Hematopoietic multipotent progenitor cell (in vitro differentiated cells): ENCODE data around the gene CCDC172. TPM values are rescaled to one million over a fixed set of nuclear protein-coding genes. Genes with fewer than 3 reads are reported as not detected.

Source experiments
- DNase-seq, 3 donors: peaks; one replicate each; pipeline ENCODE4 v3.0.0-alpha.2; 2011 to 2015; ENCODE audit warnings: low read depth in 2 of 3, low spot score in 2 of 3
- total RNA-seq: library from RNA; depleted of rRNA; stranded (reverse); fragments of >200 nt; gene quantifications from one replicate; pipeline ENCODE4 v1.2.3, GENCODE V29; 2012

The CCDC172 gene, protein sequence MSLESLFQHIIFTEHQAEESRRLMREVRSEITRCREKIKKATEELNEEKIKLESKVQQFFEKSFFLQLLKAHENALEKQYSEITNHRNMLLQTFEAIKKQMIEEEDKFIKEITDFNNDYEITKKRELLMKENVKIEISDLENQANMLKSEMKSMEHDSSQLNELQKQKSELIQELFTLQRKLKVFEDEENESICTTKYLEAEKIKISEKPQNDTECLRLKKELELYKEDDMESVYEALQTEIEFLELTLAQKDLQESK
- not detected for total RNA-seq

DNA sequence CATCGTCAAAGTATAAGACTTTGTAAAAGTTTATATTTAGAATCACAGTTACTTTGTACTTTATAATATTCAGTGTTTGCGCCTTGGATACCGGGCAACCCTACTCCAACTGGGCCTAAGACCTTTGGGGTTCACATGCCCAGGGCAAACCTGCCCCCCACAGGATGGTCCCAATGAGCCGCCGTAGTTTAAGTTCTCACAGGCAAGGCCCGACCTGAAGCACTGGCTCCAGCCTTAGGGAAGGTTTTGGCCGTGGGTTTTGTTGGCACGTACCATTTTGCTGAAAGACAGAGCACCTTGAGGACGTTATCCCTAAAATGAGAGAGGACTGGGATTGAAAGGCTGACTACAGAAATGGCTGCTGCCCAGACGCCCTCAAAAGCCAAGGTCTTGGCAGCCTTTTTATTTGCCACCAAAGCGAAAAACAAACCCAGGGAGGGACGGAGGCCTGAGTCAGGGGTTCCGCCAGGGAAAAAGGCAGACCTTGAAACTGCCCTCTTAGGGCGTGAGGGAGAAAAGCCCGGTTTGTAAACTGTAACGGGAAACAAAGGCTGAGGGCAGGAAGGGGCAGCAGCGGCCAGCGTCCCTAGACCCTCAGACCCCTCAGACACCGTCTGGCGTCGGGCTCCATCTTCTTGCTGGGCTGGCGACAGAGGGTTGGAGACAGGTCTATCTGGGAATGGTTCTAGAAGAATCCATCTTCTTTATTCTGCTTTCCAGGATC, at the start of gene CCDC172:
CCDC172 (plus strand) TSS at position 222 of the 724 bp plus-strand sequence. CDS start 564 bp downstream, outside the sequence.
- DNase-seq = no peak

DNA sequence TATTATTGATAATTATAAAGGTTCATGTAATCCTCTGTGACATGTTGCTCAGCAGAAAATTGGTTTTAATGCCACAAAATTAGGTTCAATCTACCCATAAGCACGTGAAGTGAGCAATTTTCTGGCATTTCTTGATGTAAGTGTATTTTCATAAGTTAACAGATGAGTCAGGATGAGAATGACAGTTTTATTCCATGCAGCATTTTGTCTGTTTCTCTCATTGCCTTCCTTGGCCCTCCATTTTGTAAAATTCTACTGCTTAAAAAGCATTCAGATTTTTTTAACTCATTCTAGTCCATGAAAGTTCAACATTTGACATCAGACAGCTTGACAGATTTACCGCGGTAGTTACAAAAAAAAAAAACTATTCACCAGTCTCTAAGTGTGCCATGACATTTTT, 47.3 kb upstream of the CCDC172 start:
- DNase-seq = no peak

DNA sequence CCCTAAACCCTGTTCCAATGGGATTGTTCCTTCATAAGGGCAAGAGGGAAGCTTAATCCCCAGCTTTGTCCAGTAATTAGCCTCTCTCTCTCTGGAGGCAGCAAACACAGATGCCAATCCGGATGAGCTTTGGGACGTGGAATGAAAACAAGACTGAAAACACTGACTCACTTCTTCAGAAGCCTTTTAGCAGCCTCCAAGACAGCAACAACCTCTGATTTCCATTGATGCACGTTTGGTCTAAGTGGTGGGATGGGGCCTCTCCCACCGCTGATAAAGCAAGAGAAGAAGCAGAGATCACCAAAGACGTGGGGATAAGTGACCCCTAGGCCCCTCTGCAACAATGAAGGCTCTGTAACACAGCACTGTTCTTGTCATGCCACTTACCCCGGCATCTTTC, 45.4 kb upstream of the CCDC172 start:
- no peak for DNase-seq

DNA sequence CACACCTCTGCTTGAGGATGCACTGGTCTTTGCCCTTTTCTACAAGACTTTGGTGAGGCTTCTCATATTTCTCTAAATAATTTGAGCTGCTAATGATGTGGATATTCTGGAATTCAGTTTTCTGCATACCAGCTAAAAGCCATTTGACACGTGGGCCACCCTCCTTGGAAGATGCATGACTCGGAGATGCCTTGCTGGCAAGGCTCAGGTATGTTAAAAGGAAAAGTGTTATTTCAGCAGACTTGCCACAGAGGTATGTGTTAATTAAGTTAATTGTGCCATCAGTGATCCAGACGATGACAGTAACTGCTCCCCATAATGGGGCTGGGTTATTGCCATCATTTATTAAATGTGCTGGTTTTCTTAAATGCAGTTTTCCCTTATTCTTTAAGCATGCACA, 42.5 kb upstream of the CCDC172 start:
- no peak for DNase-seq

DNA sequence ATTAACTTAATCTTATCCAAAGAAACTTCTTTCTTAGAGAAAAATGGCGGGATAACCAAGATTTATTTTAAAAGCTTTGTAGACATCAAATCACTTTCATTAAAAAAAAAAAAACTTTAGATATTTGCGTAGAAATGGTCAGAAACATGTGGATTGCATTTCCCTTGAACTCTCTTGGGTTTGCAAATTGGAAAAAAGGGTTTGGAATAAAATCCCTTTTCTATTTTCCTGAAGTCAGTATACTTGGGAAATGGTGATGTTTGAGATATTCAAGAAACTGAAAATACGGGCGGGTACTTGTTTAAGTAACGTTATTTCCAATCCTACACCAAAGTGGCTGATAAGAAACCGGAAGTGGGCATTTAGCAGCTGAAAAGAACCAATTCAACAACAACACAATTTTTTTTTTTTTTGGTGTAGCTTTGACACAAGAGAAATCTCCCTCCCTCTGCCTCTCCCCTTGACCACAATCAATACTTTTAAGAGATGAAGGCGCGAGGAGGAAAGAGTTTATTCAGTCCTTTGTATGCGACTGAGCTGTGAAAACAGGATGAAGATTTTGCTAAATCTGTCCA, 37.5 kb upstream of the CCDC172 start:
- DNase-seq = no peak

DNA sequence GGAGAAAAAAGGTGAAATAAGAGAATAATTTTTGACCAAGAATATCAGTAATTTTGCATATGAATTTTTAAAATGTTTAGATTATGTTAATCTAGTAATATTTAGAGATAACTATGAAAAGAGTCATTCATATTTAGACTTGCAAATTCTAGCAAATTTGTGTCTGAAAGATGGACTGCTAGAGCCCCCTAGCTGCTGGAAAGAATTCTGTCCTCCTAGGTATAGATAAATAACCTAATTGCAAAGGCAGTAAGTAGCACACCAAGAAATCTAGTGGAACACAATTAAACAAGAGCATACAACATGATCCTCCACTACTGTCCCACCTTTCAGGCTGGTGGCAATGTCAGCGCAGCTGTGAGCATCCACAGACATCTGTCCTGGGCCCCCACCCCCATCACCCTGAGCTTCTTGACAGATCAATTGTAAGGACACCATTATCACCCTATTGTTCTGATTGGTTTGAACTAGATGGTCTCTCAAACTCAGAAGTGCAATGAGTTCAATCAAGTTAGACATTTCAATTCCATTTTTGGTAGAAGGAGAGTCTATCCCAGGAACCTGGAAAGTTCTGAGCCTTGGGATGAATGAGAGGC, 36.2 kb upstream of the CCDC172 start:
- peak in 2 of 3 donors; percentile 40 to 64 for DNase-seq

DNA sequence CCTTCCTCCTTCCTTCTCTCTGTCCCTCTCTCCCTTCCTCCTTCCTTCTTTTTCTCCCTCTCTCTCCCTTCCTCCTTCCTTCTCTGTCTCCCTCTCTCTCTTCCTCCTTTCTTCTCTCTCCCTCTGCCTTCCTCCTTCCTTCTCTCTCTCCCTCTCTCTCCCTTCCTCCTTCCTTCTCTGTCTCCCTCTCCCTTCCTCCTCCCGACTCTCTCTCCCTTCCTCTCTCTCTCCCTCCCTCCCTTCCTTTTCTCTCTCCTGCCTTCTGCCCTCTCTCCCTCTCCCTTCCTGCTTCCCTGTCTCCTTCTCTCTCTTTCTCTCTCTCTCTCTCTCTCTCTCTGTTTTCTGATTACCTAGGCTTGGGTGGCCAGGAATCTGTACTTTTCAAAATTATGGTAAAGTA, 34.6 kb upstream of the CCDC172 start:
- DNase-seq = no peak

DNA sequence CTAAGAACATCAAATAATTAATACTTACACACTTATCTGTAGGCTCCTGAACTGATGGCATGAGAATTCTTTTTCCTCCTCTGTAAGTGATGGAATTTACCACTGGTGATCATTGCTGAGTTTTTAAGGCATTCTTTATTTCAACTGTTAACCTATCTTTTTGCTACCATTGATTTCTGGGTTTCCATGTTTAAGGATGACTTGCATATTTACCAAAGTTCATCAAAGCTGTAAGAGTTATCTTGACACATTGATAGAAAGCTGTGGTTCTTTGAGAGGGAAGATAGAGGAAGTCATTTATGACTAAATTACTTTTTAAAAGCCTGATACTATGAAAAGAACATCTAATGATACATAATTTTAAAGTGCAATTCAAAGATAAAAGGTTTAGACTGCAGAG, 31.8 kb upstream of the CCDC172 start:
- DNase-seq = no peak

DNA sequence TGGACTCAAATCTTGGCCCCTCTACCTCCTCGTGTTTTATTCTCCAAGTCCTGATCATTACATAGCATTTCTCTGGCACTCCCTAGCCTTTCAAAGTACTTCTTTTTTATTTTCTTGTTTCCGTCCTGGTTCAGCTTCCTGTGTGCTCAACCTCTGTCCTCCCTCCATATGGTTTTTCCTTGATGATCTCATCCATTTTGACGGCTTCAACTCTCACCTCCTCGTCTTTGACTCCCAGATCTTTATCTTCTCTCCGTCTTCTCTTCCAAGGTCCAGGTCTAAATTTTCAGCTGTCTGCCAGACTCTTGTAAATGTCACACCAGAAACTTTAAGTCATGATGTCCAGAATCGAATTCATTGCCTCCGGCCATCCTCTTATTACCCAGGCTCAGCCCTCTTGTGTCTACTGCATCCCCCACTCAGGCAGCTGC, 27.9 kb upstream of the CCDC172 start:
- no peak for DNase-seq

DNA sequence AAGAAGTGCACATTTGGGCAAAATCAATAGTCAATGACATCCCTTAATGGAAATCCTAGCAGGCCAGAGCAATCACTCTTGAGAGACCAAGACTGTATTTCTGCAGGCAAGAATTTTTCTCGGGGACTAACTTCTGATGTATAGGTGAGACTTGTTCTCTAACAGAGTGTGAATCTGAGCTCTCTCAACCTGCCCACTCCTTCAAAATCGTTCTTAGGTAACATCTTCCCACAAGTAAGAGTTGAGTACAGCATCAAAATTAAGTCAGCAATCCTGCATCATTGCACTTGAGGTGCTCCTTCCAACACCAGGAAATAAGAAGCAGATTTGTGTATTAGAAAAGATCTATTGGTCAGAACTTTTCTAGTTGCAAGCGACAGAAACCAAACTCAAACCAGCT, 25.7 kb upstream of the CCDC172 start:
- no peak for DNase-seq

DNA sequence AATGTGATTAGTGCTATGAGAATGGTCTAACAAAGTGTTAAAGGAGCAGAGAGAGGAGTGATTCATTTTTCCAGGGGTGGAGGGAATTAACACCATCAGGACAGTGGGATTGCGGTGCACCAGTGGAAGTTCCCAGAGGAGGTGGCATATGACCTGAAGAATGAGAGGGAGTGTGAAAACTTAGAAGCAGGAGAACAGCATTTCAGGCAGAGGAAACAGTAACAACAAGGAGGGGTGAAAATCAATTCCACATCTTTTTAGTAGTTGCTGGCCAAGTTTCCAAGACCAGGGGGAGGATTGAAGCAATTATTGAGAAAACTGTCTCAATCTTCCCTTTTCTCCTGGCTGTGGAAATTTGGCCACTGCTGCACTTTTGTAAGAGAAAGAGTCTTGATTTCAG, 23.7 kb upstream of the CCDC172 start:
- no peak for DNase-seq

DNA sequence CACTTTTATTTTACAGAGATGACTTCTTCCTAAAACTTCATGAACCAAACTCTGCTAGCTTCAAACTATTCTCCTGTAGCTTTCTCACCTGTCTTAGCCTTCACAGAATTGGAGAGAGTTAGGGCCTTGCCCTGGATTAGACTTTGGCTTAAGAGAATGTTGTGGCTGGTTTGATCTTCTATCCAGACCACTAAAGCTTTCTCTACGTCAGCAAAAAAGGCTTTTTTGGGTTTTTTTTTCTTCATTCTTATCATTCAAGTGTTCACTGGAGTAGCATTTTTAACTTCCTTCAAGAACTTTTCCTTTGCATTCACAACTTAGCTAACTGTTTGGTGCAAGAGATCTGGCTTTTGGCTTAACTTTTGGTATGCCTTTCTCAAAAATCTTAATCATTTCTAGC, 19.3 kb upstream of the CCDC172 start:
- no peak for DNase-seq

DNA sequence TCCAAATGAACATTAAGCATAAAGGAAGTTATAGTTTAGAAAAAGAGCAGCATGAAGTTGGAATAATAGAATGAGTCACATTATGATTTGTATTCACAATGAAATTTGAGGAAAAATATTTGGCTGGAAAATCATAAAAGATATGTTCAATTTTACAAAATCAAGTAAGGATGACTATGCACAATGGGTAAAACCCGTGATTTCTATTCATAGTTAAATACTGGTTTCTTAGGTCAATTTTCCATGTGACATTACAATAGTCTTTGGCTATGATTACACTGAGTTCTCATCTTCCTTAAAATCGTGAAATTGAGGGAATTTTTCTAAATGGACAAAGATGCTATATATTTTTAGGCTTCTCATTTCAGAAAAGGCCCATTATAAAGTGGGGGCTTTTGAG, 17.4 kb upstream of the CCDC172 start:
- no peak for DNase-seq

DNA sequence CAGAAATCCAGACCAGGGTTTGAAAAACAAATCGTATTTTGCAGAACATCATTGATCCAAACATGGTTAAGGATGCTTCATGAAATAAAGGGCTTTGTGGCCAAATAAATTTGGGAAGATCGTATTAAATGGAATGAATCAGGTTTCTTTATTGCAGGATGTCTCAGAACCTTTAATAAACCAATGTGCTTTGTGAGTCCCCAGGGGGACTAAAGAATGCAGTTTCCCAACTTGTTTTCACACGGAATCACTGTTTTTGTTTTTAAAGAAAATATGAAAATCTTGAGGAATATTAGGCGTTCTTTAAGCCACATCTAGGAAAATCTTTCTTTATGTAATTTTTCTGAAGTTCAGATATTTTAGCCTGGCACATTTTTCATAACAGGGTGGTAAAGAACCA, 16.8 kb upstream of the CCDC172 start:
- DNase-seq = no peak

DNA sequence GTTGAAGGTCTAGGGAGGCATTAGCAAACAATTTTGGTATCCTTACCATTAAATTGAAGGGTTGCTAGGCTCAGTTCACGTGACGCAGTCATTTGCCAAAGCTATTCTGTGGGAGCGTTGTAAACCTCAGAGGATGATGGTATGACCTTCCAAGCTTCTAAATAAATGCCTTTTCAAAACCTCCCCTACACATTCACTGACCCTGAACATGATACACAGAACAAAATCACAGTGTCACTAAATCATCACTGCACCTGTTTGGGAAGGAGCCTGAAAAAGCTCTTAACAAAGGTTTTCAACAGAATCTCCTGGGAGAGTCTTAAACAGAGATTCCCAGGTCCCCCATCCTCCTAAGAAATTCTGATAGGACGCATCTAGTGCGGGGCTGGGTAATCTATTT, 13.2 kb upstream of the CCDC172 start:
- DNase-seq = no peak

DNA sequence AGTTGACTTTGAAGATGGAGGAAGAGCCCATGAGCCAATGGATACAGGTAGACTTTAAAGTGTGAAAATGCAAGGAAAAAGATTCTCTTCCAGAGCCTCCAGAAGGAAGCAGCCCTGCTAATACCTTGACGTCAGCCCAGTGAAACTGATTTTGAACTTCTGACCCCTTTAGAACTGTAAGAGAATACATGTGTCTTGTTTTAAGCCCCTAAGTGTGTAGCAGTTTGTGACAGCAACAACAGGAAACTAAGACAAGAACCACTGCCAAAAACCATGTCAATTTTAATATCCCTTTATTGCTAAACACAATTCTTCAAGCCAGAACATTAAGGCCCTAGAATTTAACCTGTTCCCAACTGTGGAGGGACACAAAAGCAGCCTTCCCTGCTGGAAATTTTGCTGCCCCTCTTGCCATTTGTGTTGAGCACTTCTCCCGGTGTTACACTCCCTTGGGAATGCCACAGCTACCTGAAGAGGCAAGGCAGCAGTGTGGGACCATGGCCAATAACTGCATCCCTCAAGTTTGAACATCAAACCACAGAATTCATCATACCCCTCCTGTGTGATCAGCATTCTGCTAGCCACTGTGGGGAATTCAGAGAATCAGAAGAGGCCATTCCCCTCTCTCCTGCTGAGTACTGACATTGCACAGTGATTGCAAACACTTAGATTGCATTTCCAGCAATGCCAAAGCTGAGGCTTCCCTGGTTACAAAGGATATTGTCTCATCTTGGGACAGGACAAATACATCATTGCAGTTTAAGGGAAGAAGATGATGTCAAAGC, 12.3 kb upstream of the CCDC172 start:
- no peak for DNase-seq

DNA sequence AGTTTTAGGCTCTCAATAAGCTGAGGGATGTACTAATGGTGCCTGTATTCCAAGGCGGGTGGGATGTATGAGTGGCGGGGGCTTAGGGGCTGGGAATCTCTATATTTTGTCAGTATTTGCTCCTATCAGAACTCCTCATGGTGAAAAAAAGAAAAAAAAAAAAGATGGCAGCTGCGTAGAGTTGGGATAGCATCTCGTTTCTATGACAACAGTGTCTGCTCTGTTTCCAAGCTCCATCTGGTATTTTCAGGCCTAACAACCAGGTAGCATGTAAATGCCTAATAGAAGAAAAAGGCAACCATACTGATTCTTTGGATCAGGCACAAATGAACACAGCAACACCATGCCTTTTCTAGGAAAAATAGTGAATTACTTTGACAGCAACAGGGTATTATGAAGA, 11.7 kb upstream of the CCDC172 start:
- no peak for DNase-seq

DNA sequence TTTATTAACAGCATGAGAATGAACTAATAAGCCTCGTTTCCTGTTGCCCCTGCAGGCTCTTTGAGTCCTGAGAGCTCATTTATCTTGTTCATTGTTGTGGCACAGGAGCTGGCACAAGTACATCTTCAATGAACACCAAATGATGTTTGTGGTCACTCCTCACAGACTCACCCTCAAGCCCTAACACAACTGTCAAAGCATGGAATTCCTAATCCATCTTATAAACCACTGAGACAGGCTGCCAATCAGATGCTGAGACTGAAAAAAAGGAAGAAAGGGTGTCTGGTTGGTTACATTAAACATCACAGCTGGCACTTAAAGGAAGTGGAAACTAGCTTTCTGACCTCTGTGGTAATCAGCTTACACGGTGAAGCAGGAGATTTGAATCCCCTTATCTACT, 7.7 kb upstream of the CCDC172 start:
- peak in 1 of 3 donors; percentile 25 for DNase-seq

DNA sequence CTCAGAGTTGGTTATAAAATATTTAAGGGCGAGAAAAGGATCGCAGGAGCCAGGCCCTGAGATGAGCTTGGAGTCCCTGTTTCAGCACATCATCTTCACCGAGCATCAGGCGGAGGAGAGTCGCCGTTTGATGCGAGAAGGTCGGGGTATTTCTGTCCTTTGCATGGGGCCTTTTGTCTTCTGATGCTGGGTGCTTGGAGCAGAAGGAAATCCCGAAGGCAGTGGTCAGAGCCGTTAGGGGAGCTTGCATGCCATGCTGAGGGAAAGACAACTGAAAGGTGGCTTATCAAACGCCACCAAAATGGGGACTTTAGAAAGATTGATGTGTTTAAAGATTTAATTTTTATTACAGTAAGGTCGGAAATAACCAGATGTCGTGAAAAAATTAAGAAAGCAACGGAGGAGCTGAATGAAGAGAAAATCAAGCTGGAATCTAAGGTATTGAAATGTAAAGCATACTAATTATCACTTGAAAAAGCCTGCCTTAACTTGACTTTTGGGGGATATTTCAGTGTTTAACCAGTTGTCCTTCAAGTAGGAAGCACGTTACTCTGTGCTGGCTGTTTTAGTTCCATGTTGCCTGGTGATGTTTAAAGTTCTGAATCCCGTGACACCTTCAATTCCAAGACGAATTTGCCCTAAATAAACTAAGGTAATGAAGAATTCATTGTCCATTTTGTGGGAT, 845 bp downstream of the CCDC172 start:
- no peak for DNase-seq

DNA sequence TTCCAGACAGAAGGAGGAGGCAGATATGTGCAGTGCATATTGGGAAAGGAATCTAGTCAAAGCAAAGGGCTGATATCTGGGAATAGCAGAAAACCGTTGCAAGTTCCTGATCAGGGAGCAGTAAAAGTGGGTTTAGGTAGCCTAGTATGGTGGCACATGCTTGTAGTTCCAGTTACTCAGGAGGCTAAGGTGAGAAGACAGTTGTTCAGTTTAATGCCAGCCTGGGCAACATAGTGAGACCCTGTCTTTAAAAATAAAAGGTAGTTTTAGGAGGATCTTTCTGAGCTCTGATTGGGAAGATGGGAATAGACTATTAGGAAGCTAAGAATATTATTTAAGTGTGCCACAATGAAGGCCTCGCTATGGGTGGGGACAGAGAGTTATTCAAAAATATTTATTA, 1.7 kb downstream of the CCDC172 start:
- no peak for DNase-seq
